Measurements from ENCODE around the gene TNRC18. TPM values are rescaled to one million over a fixed set of nuclear protein-coding genes. Genes with fewer than 3 reads are reported as not detected.

The TNRC18 gene
- total and polyA plus RNA-seq, 2 of the 8 experiments (the other 6 are each of a cell fraction or from before 2014, with no cell fraction given), result 1.7 to 8.6 TPM

DNA sequence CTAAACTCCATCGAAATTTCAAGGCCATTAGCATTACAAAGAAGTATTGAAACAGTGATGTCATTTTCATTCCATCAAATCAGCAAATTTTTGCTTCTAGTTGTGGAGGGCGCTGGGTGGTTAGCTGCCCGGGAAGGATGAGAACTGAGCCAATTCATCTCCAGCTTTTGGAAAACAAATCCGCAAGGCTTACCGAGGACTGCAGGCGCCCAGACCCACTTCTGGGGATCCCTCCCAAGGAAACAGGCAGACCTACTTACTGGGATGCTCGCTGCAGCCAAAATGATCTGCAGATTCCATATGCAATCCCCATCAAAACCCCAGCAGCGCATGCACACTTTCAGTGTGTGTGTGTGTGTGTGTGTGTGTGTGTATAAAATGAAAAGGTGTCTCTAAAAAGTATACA is 19.2 kb downstream of the TNRC18 start (continued):
- TF ChIP-seq ATF2 (IDR thresholded peaks at IDR 0.05; ENCODE audit: low read length), result no peak
- no peak for TF ChIP-seq NRF1 (IDR thresholded peaks at IDR 0.05; ENCODE audit: low read depth, low read length)
- TF ChIP-seq, protein P1, sequence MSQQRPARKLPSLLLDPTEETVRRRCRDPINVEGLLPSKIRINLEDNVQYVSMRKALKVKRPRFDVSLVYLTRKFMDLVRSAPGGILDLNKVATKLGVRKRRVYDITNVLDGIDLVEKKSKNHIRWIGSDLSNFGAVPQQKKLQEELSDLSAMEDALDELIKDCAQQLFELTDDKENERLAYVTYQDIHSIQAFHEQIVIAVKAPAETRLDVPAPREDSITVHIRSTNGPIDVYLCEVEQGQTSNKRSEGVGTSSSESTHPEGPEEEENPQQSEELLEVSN (IDR thresholded peaks at IDR 0.05), result no peak
- TF ChIP-seq RFX5 (IDR thresholded peaks at IDR 0.05; ENCODE audit: borderline replicate concordance, low read depth, low read length), result no peak
- TF ChIP-seq PHF8 (conservative IDR thresholded peaks at IDR 0.05; ENCODE audit: low read depth, low read length), result no peak
- TF ChIP-seq RXRA (IDR thresholded peaks at IDR 0.05; ENCODE audit: insufficient read depth, low read depth, low read length), result no peak
- TF ChIP-seq ZNF274 (IDR thresholded peaks at IDR 0.05; ENCODE audit: borderline replicate concordance, extremely low read depth, low read length), result no peak
- TF ChIP-seq FOSL1 (IDR thresholded peaks at IDR 0.05; ENCODE audit: insufficient read depth, low read depth, low read length), result no peak
- no peak for TF ChIP-seq SIRT6 (IDR thresholded peaks at IDR 0.05; ENCODE audit: low read length)
